ENCODE results near the gene FCAR. TPM values are rescaled to one million over a fixed set of nuclear protein-coding genes. Genes with fewer than 3 reads are reported as not detected.

Gene FCAR
- total RNA-seq, 1 experiment from 2014 or later = not detected

DNA sequence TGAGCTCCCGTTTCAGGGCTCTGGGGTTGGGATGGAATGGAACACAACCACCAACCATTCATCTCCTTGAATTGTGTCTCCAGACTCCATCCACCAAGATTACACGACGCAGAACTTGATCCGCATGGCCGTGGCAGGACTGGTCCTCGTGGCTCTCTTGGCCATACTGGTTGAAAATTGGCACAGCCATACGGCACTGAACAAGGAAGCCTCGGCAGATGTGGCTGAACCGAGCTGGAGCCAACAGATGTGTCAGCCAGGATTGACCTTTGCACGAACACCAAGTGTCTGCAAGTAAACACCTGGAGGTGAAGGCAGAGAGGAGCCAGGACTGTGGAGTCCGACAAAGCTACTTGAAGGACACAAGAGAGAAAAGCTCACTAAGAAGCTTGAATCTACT, 15.5 kb downstream of the FCAR start:
- ChIA-PET CTCF (no interaction called here), RAD21 (ENCODE audit: low non-redundant PET in 1 of 2, low total read pairs in 2 of 2, uncharacterized antibody in 2 of 2, unreplicated experiment in 2 of 2) (no interaction called here), POLR2A (no interaction called here)
- Histone ChIP-seq H3K36me3 (ENCODE audit: control insufficient read depth in 1 of 2, insufficient read depth in 2 of 2, low read length in 2 of 2) (no peaks in the 10 kb centered on the region), H3K9me2 (ENCODE audit: insufficient read depth) (no peaks in the 10 kb centered on the region), H3K27ac (ENCODE audit: low read depth, low read length) (no peak overlapping the region), H3K79me2 (ENCODE audit: insufficient read depth, low read length) (no peaks in the 10 kb centered on the region), H2AFZ (ENCODE audit: low read depth, low read length, poor library complexity, severe bottlenecking) (no peak overlapping the region), H3K4me2 (ENCODE audit: low read length) (no peak overlapping the region), H3K27me3 (ENCODE audit: insufficient read depth, low read length) (no peaks in the 10 kb centered on the region), H3K4me1 (ENCODE audit: control insufficient read depth in 1 of 2, insufficient read depth in 2 of 2, low read length in 2 of 2) (peaks cover 4 to 8% of the 10 kb centered on the region in 2 experiments; a peak in 3 of 4 replicates), H4K20me1 (ENCODE audit: insufficient read depth) (no peaks in the 10 kb centered on the region), H3K4me3 (replicated peaks in 1 of 2; ENCODE audit: low read depth in 1 of 2, low read length in 2 of 2) (no peak overlapping the region), H3K9me3 (ENCODE audit: control insufficient read depth in 1 of 2, insufficient read depth in 1 of 2, low read depth in 1 of 2, low read length in 2 of 2) (no peaks in the 10 kb centered on the region), H3K9ac (ENCODE audit: low read length) (no peak overlapping the region)
- no TSS peak for BruUV-seq (replicated peaks)
- ATAC-seq (no peak), DNase-seq (ENCODE audit: low read depth, low spot score) (no peak)
- intact Hi-C loops (cut with micrococcal nuclease) = no loop called here
- TF ChIP-seq CBX3 (IDR thresholded peaks at IDR 0.05; ENCODE audit: low read depth) = no peak
- TF ChIP-seq EZH2 (IDR thresholded peaks at IDR 0.05) = no peak
- no peak for TF ChIP-seq SRF (IDR thresholded peaks at IDR 0.05; ENCODE audit: low read depth)
- no peak for TF ChIP-seq EGR1 (IDR thresholded peaks at IDR 0.05; ENCODE audit: low read depth)
- TF ChIP-seq ZFX (IDR thresholded peaks at IDR 0.05) = no peak
- no peak for TF ChIP-seq TCF7L2 (IDR thresholded peaks at IDR 0.05; ENCODE audit: borderline replicate concordance, extremely low read depth, insufficient read depth, insufficient read length)
- TF ChIP-seq SIN3A (IDR thresholded peaks at IDR 0.05; ENCODE audit: low read depth) = no peak
- no peak for TF ChIP-seq POLR2A (IDR thresholded peaks at IDR 0.05; ENCODE audit: borderline replicate concordance, extremely low read depth, insufficient read depth, insufficient read length)
- TF ChIP-seq ZNF274 (IDR thresholded peaks at IDR 0.05; ENCODE audit: low read depth, low read length) = no peak
- TF ChIP-seq, protein P1, sequence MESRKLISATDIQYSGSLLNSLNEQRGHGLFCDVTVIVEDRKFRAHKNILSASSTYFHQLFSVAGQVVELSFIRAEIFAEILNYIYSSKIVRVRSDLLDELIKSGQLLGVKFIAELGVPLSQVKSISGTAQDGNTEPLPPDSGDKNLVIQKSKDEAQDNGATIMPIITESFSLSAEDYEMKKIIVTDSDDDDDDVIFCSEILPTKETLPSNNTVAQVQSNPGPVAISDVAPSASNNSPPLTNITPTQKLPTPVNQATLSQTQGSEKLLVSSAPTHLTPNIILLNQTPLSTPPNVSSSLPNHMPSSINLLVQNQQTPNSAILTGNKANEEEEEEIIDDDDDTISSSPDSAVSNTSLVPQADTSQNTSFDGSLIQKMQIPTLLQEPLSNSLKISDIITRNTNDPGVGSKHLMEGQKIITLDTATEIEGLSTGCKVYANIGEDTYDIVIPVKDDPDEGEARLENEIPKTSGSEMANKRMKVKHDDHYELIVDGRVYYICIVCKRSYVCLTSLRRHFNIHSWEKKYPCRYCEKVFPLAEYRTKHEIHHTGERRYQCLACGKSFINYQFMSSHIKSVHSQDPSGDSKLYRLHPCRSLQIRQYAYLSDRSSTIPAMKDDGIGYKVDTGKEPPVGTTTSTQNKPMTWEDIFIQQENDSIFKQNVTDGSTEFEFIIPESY (IDR thresholded peaks at IDR 0.05; ENCODE audit: extremely low read depth, insufficient replicate concordance, low read length) = no peak
- no peak for TF ChIP-seq JUND (IDR thresholded peaks at IDR 0.05)
